Keratinocyte (primary cell): ENCODE results near the gene GNG3. TPM values are rescaled to one million over a fixed set of nuclear protein-coding genes. Genes with fewer than 3 reads are reported as not detected.

Experiments used
- DNase-seq: peaks from one replicate; pipeline ENCODE4 v3.0.0-alpha.2; 2011; ENCODE audit warnings: low read depth, missing footprints, low spot score
- FAIRE-seq: peaks from 2 replicates; lab custom pipeline; 2011; peaks lifted over from hg19 to GRCh38; lab: Jason Lieb, UNC
- H2AFZ ChIP-seq: 2 replicates; pipeline ENCODE4 v1.6.0; 2012; ENCODE audit warnings: low read length, control low read depth, inconsistent platforms; ENCODE audit not compliant: control insufficient read depth
- H3K27ac ChIP-seq: 2 replicates; pipeline ENCODE4 v1.5.1; 2011; ENCODE audit warnings: low read length; ENCODE audit not compliant: control insufficient read depth, insufficient read depth
- H3K27me3 ChIP-seq: 3 replicates; pipeline ENCODE4 v1.6.0; 2011; ENCODE audit warnings: low read length; ENCODE audit not compliant: control insufficient read depth, insufficient read depth; ENCODE audit errors: extremely low read depth
- H3K36me3 ChIP-seq, 2 experiments: 2 replicates in 1 of 2; 3 replicates in 1 of 2; pipeline ENCODE4 v1.5.1; 2011; ENCODE audit warnings: low read length in 2 of 2, mild to moderate bottlenecking in 1 of 2; ENCODE audit not compliant: control insufficient read depth in 2 of 2, insufficient read depth in 2 of 2; ENCODE audit errors: extremely low read depth in 1 of 2
- H3K4me1 ChIP-seq: 3 replicates; pipeline ENCODE4 v1.5.1; 2011; ENCODE audit warnings: low read length; ENCODE audit not compliant: control insufficient read depth, insufficient read depth; ENCODE audit errors: extremely low read depth
- H3K4me2 ChIP-seq: 3 replicates; pipeline ENCODE4 v1.6.0; 2011; ENCODE audit warnings: low read depth, low read length; ENCODE audit not compliant: control insufficient read depth, insufficient read depth; ENCODE audit errors: extremely low read depth
- H3K4me3 ChIP-seq, 3 experiments: fragments of 200-600 bp in 1 of 3; sonication (generic) in 1 of 3; 2 replicates in 2 of 3; 3 replicates in 1 of 3; pipeline ENCODE4 v1.5.1; 2011 to 2016; ENCODE audit warnings: low read length in 3 of 3, mild to moderate bottlenecking in 3 of 3, control low read depth in 2 of 3, inconsistent platforms in 1 of 3, low read depth in 1 of 3, mixed read lengths in 1 of 3, mixed run types in 1 of 3, moderate library complexity in 1 of 3; ENCODE audit not compliant: control insufficient read depth in 2 of 3, insufficient read depth in 2 of 3; ENCODE audit errors: extremely low read depth in 1 of 3
- H3K79me2 ChIP-seq: 2 replicates; pipeline ENCODE4 v1.6.0; 2012; ENCODE audit warnings: low read length; ENCODE audit not compliant: control insufficient read depth, insufficient read depth
- H3K9ac ChIP-seq: 3 replicates; pipeline ENCODE4 v1.6.0; 2011; ENCODE audit warnings: low read length; ENCODE audit not compliant: control insufficient read depth, insufficient read depth; ENCODE audit errors: extremely low read depth
- H3K9me1 ChIP-seq: 3 replicates; pipeline ENCODE4 v1.6.0; 2011; ENCODE audit warnings: low read length; ENCODE audit not compliant: control insufficient read depth, insufficient read depth; ENCODE audit errors: extremely low read depth
- H3K9me3 ChIP-seq: 2 replicates; pipeline ENCODE4 v1.5.1; 2012; ENCODE audit warnings: low read depth, low read length; ENCODE audit not compliant: control insufficient read depth
- H4K20me1 ChIP-seq: 3 replicates; pipeline ENCODE4 v1.6.0; 2011; ENCODE audit warnings: low read length; ENCODE audit not compliant: control insufficient read depth, insufficient read depth; ENCODE audit errors: extremely low read depth
- CTCF ChIP-seq, 3 experiments: IDR thresholded peaks in 1 of 3; conservative IDR thresholded peaks in 1 of 3; optimal IDR thresholded peaks in 1 of 3; 2 replicates in 2 of 3; 3 replicates in 1 of 3; pipeline versions ENCODE3 to v1.5.1; 2011; ENCODE audit warnings: low read length in 3 of 3, mild to moderate bottlenecking in 3 of 3, moderate library complexity in 2 of 3, control low read depth in 1 of 3, inconsistent platforms in 1 of 3; ENCODE audit not compliant: insufficient read depth in 2 of 3; ENCODE audit errors: extremely low read depth in 1 of 3
- EZH2 ChIP-seq: IDR thresholded peaks from one replicate; pipeline ENCODE4 v1.6.1; 2012; ENCODE audit warnings: inconsistent platforms, mild to moderate bottlenecking, low read length, moderate library complexity
- dilution Hi-C: fragments of 300-500 bp; cut with MboI; formaldehyde crosslinking; loops from one replicate; pipeline ENCODE4 v1.7.0; 2020; ENCODE audit warnings: low sequenced_read_pairs; ENCODE audit not compliant: extremely low pct_ligation_motif_present
- polyA plus RNA-seq, 5 experiments: library from polyadenylated mRNA; depleted of rRNA in 3 of 5; stranded (reverse) in 3 of 5; stranded (forward) in 1 of 5; unstranded in 1 of 5; fragments of >200 nt; gene quantifications; 1 replicate in 1 of 5; 2 replicates in 3 of 5; 3 replicates in 1 of 5; pipeline versions ENCODE4 v1.2.1 to v1.2.3, GENCODE V29; 2011 to 2012; ENCODE audit warnings: missing spikeins in 2 of 5, low read depth in 1 of 5, low replicate concordance in 1 of 5

Gene GNG3
- polyA plus RNA-seq, 1 donor (not counting 4 experiments of a cell fraction or from before 2014, with no cell fraction given) = not detected

GRCh38 chr11:62715150-62716130 lies 8.0 kb downstream of the GNG3 start:
- Histone ChIP-seq H3K4me3 (no peak overlapping the region), H4K20me1 (no peaks in the 10 kb centered on the region), H3K27ac (no peak overlapping the region), H3K4me2 (no peak overlapping the region), H3K36me3 (peaks cover 34 to 41% of the 10 kb centered on the region in 2 experiments), H3K27me3 (no peaks in the 10 kb centered on the region), H3K9me1 (no peaks in the 10 kb centered on the region), H3K9me3 (no peaks in the 10 kb centered on the region), H3K4me1 (no peaks in the 10 kb centered on the region), H3K79me2 (peaks cover 28% of the 10 kb centered on the region), H2AFZ (no peak overlapping the region), H3K9ac (no peak overlapping the region)
- DNase-seq (no peak), FAIRE-seq (no peak)
- dilution Hi-C loops = no loop called here
- TF ChIP-seq EZH2 = no peak
- no peak for TF ChIP-seq CTCF (optimal IDR thresholded peaks at IDR 0.05 in 1 of 3, IDR thresholded peaks at IDR 0.05 in 1 of 3, conservative IDR thresholded peaks at IDR 0.05 in 1 of 3; ENCODE audit: extremely low read depth in 1 of 3, insufficient read depth in 2 of 3, low read length in 3 of 3)

- TF ChIP-seq EZH2 (no peak), CTCF (optimal IDR thresholded peaks at IDR 0.05 in 1 of 3, IDR thresholded peaks at IDR 0.05 in 1 of 3, conservative IDR thresholded peaks at IDR 0.05 in 1 of 3; ENCODE audit: extremely low read depth in 1 of 3, insufficient read depth in 2 of 3, low read length in 3 of 3) (no peak)
- Histone ChIP-seq H3K9ac (no peak overlapping the region), H4K20me1 (no peaks in the 10 kb centered on the region), H3K27ac (no peak overlapping the region), H3K9me3 (no peaks in the 10 kb centered on the region), H2AFZ (no peak overlapping the region), H3K4me1 (no peaks in the 10 kb centered on the region), H3K4me2 (no peak overlapping the region), H3K36me3 (peaks cover 37 to 39% of the 10 kb centered on the region in 2 experiments), H3K79me2 (peaks cover 29% of the 10 kb centered on the region), H3K27me3 (no peaks in the 10 kb centered on the region), H3K4me3 (no peak overlapping the region), H3K9me1 (no peaks in the 10 kb centered on the region)
- dilution Hi-C loops = no loop called here
- DNase-seq = no peak
- FAIRE-seq = no peak
Observed at GRCh38 chr11:62716206-62716605, 8.7 kb downstream of the GNG3 start.
